Right atrium auricular region (tissue), 2 donors: ENCODE data around the gene KRT36. TPM values are rescaled to one million over a fixed set of nuclear protein-coding genes. Genes with fewer than 3 reads are reported as not detected.

ENCODE experiments used
- DNase-seq: peaks from one replicate; pipeline ENCODE4 v3.0.0-alpha.2; 2019; ENCODE audit warnings: low spot score
- H3K27ac ChIP-seq, 2 donors: fragments of 200-600 bp; sonication (generic); 1 replicate in 1 of 2; 2 replicates in 1 of 2; pipeline ENCODE4 v1.5.1; 2016 to 2019
- H3K27me3 ChIP-seq, 2 donors: fragments of 200-600 bp; sonication (generic); one replicate each; pipeline versions ENCODE4 v1.5.1 to v1.6.0; 2017 to 2019
- H3K36me3 ChIP-seq: fragments of 200-600 bp; sonication (generic); one replicate; pipeline ENCODE4 v1.5.1; 2016
- H3K4me1 ChIP-seq, 2 donors: fragments of 200-600 bp; sonication (generic); one replicate each; pipeline versions ENCODE4 v1.5.1 to v1.6.0; 2017 to 2019
- H3K4me3 ChIP-seq, 2 donors: fragments of 200-600 bp; sonication (generic); 1 replicate in 1 of 2; 2 replicates in 1 of 2; pipeline ENCODE4 v1.5.1; 2017 to 2019; ENCODE audit warnings: mild to moderate bottlenecking in 1 of 2, moderate library complexity in 1 of 2
- H3K9me3 ChIP-seq, 2 donors: fragments of 200-600 bp; sonication (generic); one replicate each; pipeline ENCODE4 v1.5.1; 2019
- CTCF ChIP-seq, 2 donors: fragments of 200-600 bp; sonication (generic); IDR thresholded peaks; one replicate each; pipeline ENCODE4 v1.5.1; 2019; ENCODE audit warnings: antibody characterized with exemption in 2 of 2
- total RNA-seq, 2 donors: library from RNA; depleted of rRNA; stranded (reverse); fragments of >200 nt; gene quantifications; one replicate each; pipeline ENCODE4 v1.1.0, GENCODE V29; 2016

Gene KRT36
- total RNA-seq, 2 donors from 2014 or later: not detected

GRCh38 chr17:41449008-41449407, 40.7 kb downstream of the KRT36 start:
- no peak for DNase-seq
- no peak for TF ChIP-seq CTCF (IDR thresholded peaks at IDR 0.05)
- no peaks in the 10 kb centered on the region for H3K36me3 ChIP-seq
- no peak overlapping the region for H3K4me3 ChIP-seq
- no peak overlapping the region for H3K27ac ChIP-seq
- H3K27me3 ChIP-seq: peaks cover 0 to 2% of the 10 kb centered on the region in 2 donors
- H3K4me1 ChIP-seq: no peaks in the 10 kb centered on the region
- H3K9me3 ChIP-seq: peaks cover 0 to 24% of the 10 kb centered on the region in 2 donors

GRCh38 chr17:41448506-41448905, 41.2 kb downstream of the KRT36 start:
- H3K27me3 ChIP-seq: peaks cover 0 to 2% of the 10 kb centered on the region in 2 donors
- H3K36me3 ChIP-seq: no peaks in the 10 kb centered on the region
- H3K4me1 ChIP-seq: no peaks in the 10 kb centered on the region
- H3K27ac ChIP-seq: no peak overlapping the region
- DNase-seq: no peak
- TF ChIP-seq CTCF (IDR thresholded peaks at IDR 0.05): no peak
- H3K9me3 ChIP-seq: peaks cover 0 to 24% of the 10 kb centered on the region in 2 donors
- no peak overlapping the region for H3K4me3 ChIP-seq

GRCh38 chr17:41446806-41447205, 42.9 kb downstream of the KRT36 start:
- no peak overlapping the region for H3K4me3 ChIP-seq
- peaks cover 0 to 17% of the 10 kb centered on the region in 2 donors for H3K9me3 ChIP-seq
- TF ChIP-seq CTCF (IDR thresholded peaks at IDR 0.05): no peak
- no peak overlapping the region for H3K27ac ChIP-seq
- DNase-seq: no peak
- H3K27me3 ChIP-seq: peaks cover 0 to 2% of the 10 kb centered on the region in 2 donors
- no peaks in the 10 kb centered on the region for H3K36me3 ChIP-seq
- H3K4me1 ChIP-seq: no peaks in the 10 kb centered on the region

- DNase-seq: no peak
- Histone ChIP-seq H3K27me3 (peaks cover 0 to 2% of the 10 kb centered on the region in 2 donors), H3K36me3 (no peaks in the 10 kb centered on the region), H3K27ac (no peak overlapping the region), H3K4me1 (no peaks in the 10 kb centered on the region), H3K9me3 (peaks cover 0 to 8% of the 10 kb centered on the region in 2 donors), H3K4me3 (no peak overlapping the region)
- no peak for TF ChIP-seq CTCF (IDR thresholded peaks at IDR 0.05)
These were observed 45.1 kb downstream of the KRT36 start for GRCh38 chr17:41444640-41445039.

- DNase-seq: no peak
- TF ChIP-seq CTCF (IDR thresholded peaks at IDR 0.05): no peak
- peaks cover 0 to 2% of the 10 kb centered on the region in 2 donors for H3K27me3 ChIP-seq
- peaks cover 0 to 8% of the 10 kb centered on the region in 2 donors for H3K9me3 ChIP-seq
- no peak overlapping the region for H3K27ac ChIP-seq
- H3K4me3 ChIP-seq: no peak overlapping the region
- no peaks in the 10 kb centered on the region for H3K4me1 ChIP-seq
- no peaks in the 10 kb centered on the region for H3K36me3 ChIP-seq
These were observed 45.5 kb downstream of the KRT36 start for GRCh38 chr17:41444186-41444585.

GRCh38 chr17:41442739-41443138, 47.0 kb downstream of the KRT36 start:
- no peaks in the 10 kb centered on the region for H3K36me3 ChIP-seq
- H3K27me3 ChIP-seq: peaks cover 0 to 2% of the 10 kb centered on the region in 2 donors
- DNase-seq: no peak
- no peak for TF ChIP-seq CTCF (IDR thresholded peaks at IDR 0.05)
- no peak overlapping the region for H3K4me3 ChIP-seq
- H3K27ac ChIP-seq: no peak overlapping the region
- peaks cover 0 to 8% of the 10 kb centered on the region in 2 donors for H3K9me3 ChIP-seq
- H3K4me1 ChIP-seq: no peaks in the 10 kb centered on the region
